Measurements from ENCODE around the gene EFCAB6. TPM values are rescaled to one million over a fixed set of nuclear protein-coding genes. Genes with fewer than 3 reads are reported as not detected.

Gene EFCAB6
- total and polyA plus RNA-seq, 2 of the 4 experiments (the other 2 are of a cell fraction): 0.44 to 1.1 TPM

- Histone ChIP-seq H4K20me1 (ENCODE audit: insufficient read depth, low read length) (no peaks in the 10 kb centered on the region), H2AK5ac (ENCODE audit: low read depth, low read length) (no peak overlapping the region), H3K4ac (ENCODE audit: low read depth, low read length) (no peak overlapping the region), H3K36me3 (ENCODE audit: control insufficient read depth, insufficient read depth, low read length) (no peaks in the 10 kb centered on the region), H3K9me3 (ENCODE audit: control insufficient read depth, insufficient read depth, low read length) (no peaks in the 10 kb centered on the region), H2BK20ac (ENCODE audit: low read depth, low read length) (no peak overlapping the region), H2AFZ (replicated peaks; ENCODE audit: low read length, poor library complexity) (no peak overlapping the region), H4K5ac (ENCODE audit: low read depth, low read length) (no peak overlapping the region), H3K4me1 (ENCODE audit: control insufficient read depth, insufficient read depth, low read length) (peaks cover 2% of the 10 kb centered on the region; the same call in 1 of the 2 replicates), H3K9me1 (ENCODE audit: insufficient read depth, low read length) (no peaks in the 10 kb centered on the region), H2BK120ac (ENCODE audit: low read depth, low read length) (no peak overlapping the region), H3K4me3 (ENCODE audit: insufficient read depth, low read depth, low read length) (no peak overlapping the region), H3K23ac (ENCODE audit: low read depth, low read length) (no peak overlapping the region), H3K79me1 (ENCODE audit: low read depth in 1 of 2, low read length in 2 of 2) (no peaks in the 10 kb centered on the region), H2AK9ac (replicated peaks; ENCODE audit: low read depth, low read length, poor library complexity) (no peak overlapping the region), H3K9ac (ENCODE audit: low read depth, low read length) (no peak overlapping the region), H3K18ac (ENCODE audit: low read depth, low read length) (no peak overlapping the region), H3K4me2 (ENCODE audit: low read depth, low read length) (no peak overlapping the region), H3K14ac (replicated peaks; ENCODE audit: low read depth, low read length) (no peak overlapping the region), H2BK5ac (ENCODE audit: low read depth, low read length, poor library complexity, severe bottlenecking) (no peak overlapping the region), H3K27me3 (ENCODE audit: control insufficient read depth, insufficient read depth, low read length) (no peaks in the 10 kb centered on the region), H4K8ac (ENCODE audit: low read depth in 2 of 2, low read length in 2 of 2) (no peak overlapping the region), H3K27ac (ENCODE audit: insufficient read depth, low read length) (no peak overlapping the region), H2BK15ac (ENCODE audit: low read depth, low read length) (no peak overlapping the region), H3K56ac (ENCODE audit: extremely low read depth, insufficient read depth, low read length) (no peak overlapping the region), H4K91ac (ENCODE audit: insufficient read depth, low read depth, low read length) (no peak overlapping the region)
- CTCF ChIA-PET: no interaction called here
- no CpG with 5 or more reads among the region's 1 CpG for WGBS, 2 experiments (ENCODE audit: extremely low coverage in 2 of 2, insufficient read length in 1 of 2)
- in situ Hi-C loops (cut with MboI; ENCODE audit: low sequenced_read_pairs): no loop called here
- POLR2A ChIA-PET (ENCODE audit: unreplicated experiment): no interaction called here
- no TSS peak for BruUV-seq (replicated peaks)
- DNase-seq (no peak), ATAC-seq (ENCODE audit: low read depth) (no peak)
- TF ChIP-seq RCOR1 (IDR thresholded peaks at IDR 0.05; ENCODE audit: insufficient replicate concordance, low read length) (no peak), RAD21 (IDR thresholded peaks at IDR 0.05; ENCODE audit: low read length) (no peak), ELK1 (IDR thresholded peaks at IDR 0.05; ENCODE audit: borderline replicate concordance, low read depth, low read length) (no peak)
- dilution Hi-C loops (cut with HindIII; ENCODE audit: low sequenced_read_pairs, unreplicated experiment): no loop called here
- intact Hi-C loops (cut with micrococcal nuclease): no loop called here
Observed at GRCh38 chr22:43726964-43727543, 85.1 kb downstream of the EFCAB6 start.
